HCT116 (cell line): ENCODE measurements around the gene VSIG10.

Experiments used
- CTCF ChIP-seq, 3 experiments: fragments of 200-600 bp in 1 of 3; sonication (generic) in 1 of 3; IDR thresholded peaks in 2 of 3; conservative IDR thresholded peaks in 1 of 3; 2 replicates each; pipeline ENCODE4 v1.5.1; 2012 to 2017; ENCODE audit warnings: low read depth in 2 of 3, low read length in 2 of 3, antibody characterized with exemption in 1 of 3, borderline replicate concordance in 1 of 3, control low read depth in 1 of 3, mild to moderate bottlenecking in 1 of 3, mixed read lengths in 1 of 3, mixed run types in 1 of 3, moderate library complexity in 1 of 3; ENCODE audit not compliant: insufficient read depth in 1 of 3
- EZH2 ChIP-seq: fragments of 200-600 bp; sonication (generic); IDR thresholded peaks from 2 replicates; pipeline ENCODE4 v1.6.1; 2017; ENCODE audit warnings: antibody characterized with exemption, mixed run types
- JUND ChIP-seq: IDR thresholded peaks from 2 replicates; pipeline ENCODE4 v1.6.1; 2012
- POLR2A ChIP-seq: IDR thresholded peaks from 2 replicates; pipeline ENCODE4 v1.7.0; 2011; ENCODE audit warnings: borderline replicate concordance; ENCODE audit not compliant: insufficient read depth, insufficient read length; ENCODE audit errors: extremely low read depth
- POLR2AphosphoS5 ChIP-seq: IDR thresholded peaks from 2 replicates; pipeline ENCODE4 v1.6.1; 2011; ENCODE audit warnings: mild to moderate bottlenecking, low read depth, low read length, moderate library complexity
- RAD21 ChIP-seq: IDR thresholded peaks from 2 replicates; pipeline ENCODE4 v1.6.1; 2012; ENCODE audit warnings: low read depth, mild to moderate bottlenecking
- REST ChIP-seq: IDR thresholded peaks from 2 replicates; pipeline ENCODE4 v1.6.1; 2012; ENCODE audit warnings: low read depth
- SP1 ChIP-seq: IDR thresholded peaks from 2 replicates; pipeline ENCODE4 v1.6.1; 2012; ENCODE audit warnings: low read depth
- YY1 ChIP-seq: IDR thresholded peaks from 2 replicates; pipeline ENCODE4 v1.6.1; 2011; ENCODE audit warnings: low read length, low read depth, moderate library complexity, mild to moderate bottlenecking; ENCODE audit not compliant: insufficient replicate concordance; ENCODE audit errors: extremely low read depth

GRCh38 chr12:118035190-118036041 is 68.4 kb downstream of the VSIG10 start:
- no peak for TF ChIP-seq POLR2A
- TF ChIP-seq CTCF (IDR thresholded peaks at IDR 0.05 in 2 of 3, conservative IDR thresholded peaks at IDR 0.05 in 1 of 3; ENCODE audit: borderline replicate concordance in 1 of 3, insufficient read depth in 1 of 3, low read depth in 2 of 3, low read length in 2 of 3), result peak in 1 of 3 experiments; percentile 5; a peak in 2 of 6 replicates
- TF ChIP-seq EZH2, result no peak
- no peak for TF ChIP-seq SP1
- TF ChIP-seq REST, result no peak
- no peak for TF ChIP-seq YY1
- TF ChIP-seq RAD21, result no peak
- TF ChIP-seq JUND, result no peak
- TF ChIP-seq POLR2AphosphoS5, result no peak
